Endothelial cell of umbilical vein (primary cell): ENCODE data around the gene HMGXB4. TPM values are rescaled to one million over a fixed set of nuclear protein-coding genes. Genes with fewer than 3 reads are reported as not detected.

ENCODE experiments used
- BruUV-seq: library from RNA; stranded (reverse); fragments of 400-500 nt; replicated peaks from 2 replicates; lab custom pipeline; 2021; lab: Mats Ljungman, UMichigan
- CTCF ChIA-PET: fragments of 300-600, 350-600 bp; sonication (Branson Sonifier 250); formaldehyde crosslinking; loops from one replicate; lab custom pipeline; 2021; ENCODE audit warnings: antibody characterized with exemption, inconsistent platforms; lab: Charles Lee
- POLR2A ChIA-PET: fragments of 300-600, 350-600 bp; sonication (Branson Sonifier 250); formaldehyde crosslinking; loops from one replicate; lab custom pipeline; 2021; ENCODE audit warnings: antibody characterized with exemption, inconsistent platforms; lab: Charles Lee
- DNase-seq: peaks from one replicate; pipeline ENCODE4 v3.0.0-alpha.2; 2011; ENCODE audit warnings: low read depth, low spot score
- FAIRE-seq: peaks from 2 replicates; lab custom pipeline; 2011; peaks lifted over from hg19 to GRCh38; lab: Jason Lieb, UNC
- H2AFZ ChIP-seq: 2 replicates; pipeline ENCODE4 v1.6.0; 2012; ENCODE audit warnings: low read depth, low read length, control low read depth, inconsistent platforms
- H3K27ac ChIP-seq: 2 replicates; pipeline ENCODE4 v1.5.1; 2011; ENCODE audit warnings: low read depth, mild to moderate bottlenecking, control low read depth, low read length, moderate library complexity; ENCODE audit not compliant: insufficient read depth
- H3K27me3 ChIP-seq, 2 experiments: 2 replicates each; pipeline versions ENCODE4 v1.6.0 to v1.6.1; 2011; ENCODE audit warnings: low read length in 2 of 2, mixed read lengths in 1 of 2; ENCODE audit not compliant: control insufficient read depth in 2 of 2, insufficient read depth in 2 of 2
- H3K36me3 ChIP-seq, 2 experiments: 2 replicates in 1 of 2; 3 replicates in 1 of 2; pipeline ENCODE4 v1.5.1; 2011; ENCODE audit warnings: low read length in 2 of 2, mild to moderate bottlenecking in 1 of 2, moderate library complexity in 1 of 2; ENCODE audit not compliant: control insufficient read depth in 2 of 2, insufficient read depth in 2 of 2; ENCODE audit errors: extremely low read depth in 1 of 2
- H3K4me1 ChIP-seq: 3 replicates; pipeline ENCODE4 v1.5.1; 2011; ENCODE audit warnings: mild to moderate bottlenecking, low read length; ENCODE audit not compliant: control insufficient read depth, insufficient read depth; ENCODE audit errors: extremely low read depth
- H3K4me2 ChIP-seq: 2 replicates; pipeline ENCODE4 v1.6.1; 2011; ENCODE audit warnings: low read length, control low read depth, mixed read lengths; ENCODE audit not compliant: insufficient read depth
- H3K4me3 ChIP-seq, 3 experiments: fragments of 200-600 bp in 1 of 3; sonication (generic), shearing (Covaris generic) in 1 of 3; replicated peaks in 1 of 3; 2 replicates each; pipeline ENCODE4 v1.5.1; 2011 to 2016; ENCODE audit warnings: control low read depth in 3 of 3, low read length in 3 of 3, mild to moderate bottlenecking in 2 of 3, inconsistent platforms in 1 of 3, low read depth in 1 of 3, moderate library complexity in 1 of 3; ENCODE audit not compliant: insufficient read depth in 1 of 3
- H3K79me2 ChIP-seq: 2 replicates; pipeline ENCODE4 v1.6.0; 2012; ENCODE audit warnings: low read length, inconsistent platforms; ENCODE audit not compliant: control insufficient read depth, insufficient read depth
- H3K9ac ChIP-seq: replicated peaks from 2 replicates; pipeline ENCODE3; 2011; ENCODE audit warnings: low read length, control low read depth; ENCODE audit not compliant: insufficient read depth; ENCODE audit errors: extremely low read depth
- H3K9me1 ChIP-seq: replicated peaks from 3 replicates; pipeline ENCODE4 v1.6.0; 2011; ENCODE audit warnings: mild to moderate bottlenecking, low read length; ENCODE audit not compliant: control insufficient read depth, insufficient read depth; ENCODE audit errors: extremely low read depth
- H3K9me3 ChIP-seq: replicated peaks from 2 replicates; pipeline ENCODE4 v1.5.1; 2012; ENCODE audit warnings: low read length, inconsistent platforms; ENCODE audit not compliant: control insufficient read depth, insufficient read depth
- H4K20me1 ChIP-seq: replicated peaks from 2 replicates; pipeline ENCODE3; 2011; ENCODE audit warnings: mild to moderate bottlenecking, low read length; ENCODE audit not compliant: control insufficient read depth, insufficient read depth; ENCODE audit errors: extremely low read depth
- EZH2 ChIP-seq: IDR thresholded peaks from 2 replicates; pipeline ENCODE4 v1.6.1; 2012; ENCODE audit warnings: borderline replicate concordance, low read depth, mild to moderate bottlenecking, moderate library complexity, low read length, inconsistent platforms; ENCODE audit not compliant: severe bottlenecking
- FOS ChIP-seq: IDR thresholded peaks from 2 replicates; pipeline ENCODE4 v1.6.1; 2011; ENCODE audit warnings: mild to moderate bottlenecking, low read length, moderate library complexity, borderline replicate concordance; ENCODE audit not compliant: insufficient read depth
- GATA2 ChIP-seq: IDR thresholded peaks from 2 replicates; pipeline ENCODE4 v1.7.0; 2011; ENCODE audit warnings: low read depth, mild to moderate bottlenecking, moderate library complexity, mixed read lengths, low read length; ENCODE audit not compliant: insufficient read length, insufficient read depth
- JUN ChIP-seq: IDR thresholded peaks from 2 replicates; pipeline ENCODE4 v1.6.1; 2011; ENCODE audit warnings: borderline replicate concordance, low read depth; ENCODE audit not compliant: insufficient read length, insufficient read depth
- MYC ChIP-seq: IDR thresholded peaks from one replicate; pipeline ENCODE4 v1.6.1; 2011; ENCODE audit warnings: mild to moderate bottlenecking, low read depth, low read length
- POLR2A ChIP-seq: IDR thresholded peaks from 2 replicates; pipeline ENCODE4 v1.6.1; 2012; ENCODE audit warnings: low read depth, mild to moderate bottlenecking, control low read depth, low read length
- POLR2AphosphoS5 ChIP-seq: IDR thresholded peaks from 2 replicates; pipeline ENCODE4 v1.6.1; 2012; ENCODE audit warnings: low read depth, mild to moderate bottlenecking, control low read depth, low read length, moderate library complexity; ENCODE audit not compliant: insufficient read depth
- dilution Hi-C: fragments of 300-500 bp; cut with MboI; formaldehyde crosslinking; loops from one replicate; pipeline ENCODE4 v1.15.0; 2019; ENCODE audit warnings: low sequenced_read_pairs; ENCODE audit not compliant: extremely low pct_ligation_motif_present
- intact Hi-C: fragments of 100-400 bp; cut with micrococcal nuclease; formaldehyde crosslinking; loops from one replicate; pipeline ENCODE4 v1.10.0; 2022
- polyA plus RNA-seq, 4 experiments: library from polyadenylated mRNA; depleted of rRNA in 3 of 4; stranded (reverse) in 3 of 4; unstranded in 1 of 4; fragments of >200 nt; gene quantifications; 2 replicates each; pipeline versions ENCODE4 v1.2.1 to v1.2.3, GENCODE V29; 2011 to 2012; ENCODE audit warnings: missing spikeins in 1 of 4
- total RNA-seq: library from RNA; stranded (reverse); gene quantifications from 2 replicates; pipeline ENCODE4 v1.2.3, GENCODE V29; 2021
- TF ChIP-seq, protein P1 (sequence below): IDR thresholded peaks from 2 replicates; pipeline ENCODE4 v1.6.1; 2011; ENCODE audit not compliant: insufficient read depth, insufficient read length
- TF ChIP-seq, protein P2 (sequence below), 2 donors: IDR thresholded peaks; 1 replicate in 1 of 2; 2 replicates in 1 of 2; pipeline ENCODE4 v1.5.1; 2011; ENCODE audit warnings: low read length in 2 of 2, mild to moderate bottlenecking in 2 of 2, moderate library complexity in 2 of 2, control low read depth in 1 of 2, inconsistent platforms in 1 of 2, low read depth in 1 of 2; ENCODE audit not compliant: insufficient read depth in 1 of 2; ENCODE audit errors: extremely low read depth in 1 of 2

HMGXB4 gene
- total and polyA plus RNA-seq, 2 donors (not counting 3 experiments of a cell fraction or from before 2014, with no cell fraction given) = 12.2 to 30.5 TPM

- POLR2A ChIA-PET = no interaction called here
Observed at GRCh38 chr22:35342390-35342789, 85.1 kb downstream of the HMGXB4 start.

More at GRCh38 chr22:35342390-35342789, 85.1 kb downstream of the HMGXB4 start:
- Histone ChIP-seq H3K4me1 (no peaks in the 10 kb centered on the region), H3K4me2 (no peak overlapping the region), H3K36me3 (peaks cover 0 to 24% of the 10 kb centered on the region in 2 experiments), H3K9me3 (no peaks in the 10 kb centered on the region), H3K4me3 (no peak overlapping the region), H3K9me1 (no peaks in the 10 kb centered on the region), H2AFZ (no peak overlapping the region), H3K79me2 (no peaks in the 10 kb centered on the region), H3K27ac (no peak overlapping the region), H3K27me3 (no peaks in the 10 kb centered on the region), H4K20me1 (no peaks in the 10 kb centered on the region), H3K9ac (no peak overlapping the region)
- FAIRE-seq (no peak), DNase-seq (no peak)
- CTCF ChIA-PET = interaction anchor here (0.5 to 1.5 kb wide), 2 partner anchors 7 to 9 kb away, joined by 3 to 7 read pairs; no protein-coding TSS in a partner anchor
- BruUV-seq = no TSS peak
- dilution Hi-C loops = no loop called here
- TF ChIP-seq POLR2AphosphoS5 (no peak), GATA2 (no peak), FOS (no peak), EZH2 (no peak), JUN (no peak), MYC (no peak), POLR2A (no peak)
- TF ChIP-seq, protein P1, sequence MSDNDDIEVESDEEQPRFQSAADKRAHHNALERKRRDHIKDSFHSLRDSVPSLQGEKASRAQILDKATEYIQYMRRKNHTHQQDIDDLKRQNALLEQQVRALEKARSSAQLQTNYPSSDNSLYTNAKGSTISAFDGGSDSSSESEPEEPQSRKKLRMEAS = no peak
- TF ChIP-seq, protein P2, sequence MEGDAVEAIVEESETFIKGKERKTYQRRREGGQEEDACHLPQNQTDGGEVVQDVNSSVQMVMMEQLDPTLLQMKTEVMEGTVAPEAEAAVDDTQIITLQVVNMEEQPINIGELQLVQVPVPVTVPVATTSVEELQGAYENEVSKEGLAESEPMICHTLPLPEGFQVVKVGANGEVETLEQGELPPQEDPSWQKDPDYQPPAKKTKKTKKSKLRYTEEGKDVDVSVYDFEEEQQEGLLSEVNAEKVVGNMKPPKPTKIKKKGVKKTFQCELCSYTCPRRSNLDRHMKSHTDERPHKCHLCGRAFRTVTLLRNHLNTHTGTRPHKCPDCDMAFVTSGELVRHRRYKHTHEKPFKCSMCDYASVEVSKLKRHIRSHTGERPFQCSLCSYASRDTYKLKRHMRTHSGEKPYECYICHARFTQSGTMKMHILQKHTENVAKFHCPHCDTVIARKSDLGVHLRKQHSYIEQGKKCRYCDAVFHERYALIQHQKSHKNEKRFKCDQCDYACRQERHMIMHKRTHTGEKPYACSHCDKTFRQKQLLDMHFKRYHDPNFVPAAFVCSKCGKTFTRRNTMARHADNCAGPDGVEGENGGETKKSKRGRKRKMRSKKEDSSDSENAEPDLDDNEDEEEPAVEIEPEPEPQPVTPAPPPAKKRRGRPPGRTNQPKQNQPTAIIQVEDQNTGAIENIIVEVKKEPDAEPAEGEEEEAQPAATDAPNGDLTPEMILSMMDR (IDR thresholded peaks at IDR 0.05; ENCODE audit: extremely low read depth in 1 of 2, insufficient read depth in 1 of 2, low read depth in 1 of 2, low read length in 2 of 2) = no peak
- intact Hi-C loops = no loop called here
